CD4-positive, alpha-beta T cell treated with Interleukin-12 subunit alpha and Interleukin-12 subunit beta, for 1 hour (primary cell): Measurements from ENCODE around the gene RANBP1.

Experiments
- DNase-seq: peaks from one replicate; pipeline ENCODE4 v3.0.0-alpha.2; 2020

RANBP1 gene

DNA sequence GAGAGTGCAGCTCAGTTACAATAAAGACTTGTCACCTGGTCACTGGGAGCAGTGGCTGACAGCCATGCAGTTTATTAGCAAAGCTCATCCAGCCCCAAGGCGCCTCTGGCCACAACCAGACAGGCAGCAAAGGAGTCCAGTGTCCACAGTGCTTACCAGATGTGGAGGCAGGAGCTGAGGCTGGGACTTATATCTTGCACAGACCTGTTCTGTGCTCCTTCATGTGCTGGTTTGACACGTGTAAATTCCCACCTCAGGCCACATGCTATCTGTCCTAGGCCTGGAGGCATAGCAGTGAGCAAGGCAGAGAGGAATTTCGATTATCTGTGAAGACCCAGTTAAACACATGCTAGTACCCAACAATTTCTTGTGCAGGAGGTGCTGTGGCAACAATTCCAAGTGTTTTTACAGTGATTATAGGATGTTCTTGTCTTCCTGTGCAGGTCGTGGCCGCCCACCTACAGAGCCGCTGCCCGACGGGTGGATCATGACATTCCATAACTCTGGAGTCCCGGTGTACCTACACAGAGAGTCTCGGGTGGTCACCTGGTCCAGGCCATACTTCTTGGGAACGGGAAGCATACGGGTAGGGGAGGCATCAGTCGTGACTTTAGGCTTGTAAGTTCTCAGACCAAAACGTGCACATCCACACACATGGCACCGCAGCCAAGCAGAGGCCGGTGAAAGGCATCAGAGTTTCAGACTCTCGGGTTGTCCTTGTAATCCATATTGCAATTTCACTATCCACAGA lies 26.5 kb upstream of the RANBP1 start:
- DNase-seq, result no peak

DNA sequence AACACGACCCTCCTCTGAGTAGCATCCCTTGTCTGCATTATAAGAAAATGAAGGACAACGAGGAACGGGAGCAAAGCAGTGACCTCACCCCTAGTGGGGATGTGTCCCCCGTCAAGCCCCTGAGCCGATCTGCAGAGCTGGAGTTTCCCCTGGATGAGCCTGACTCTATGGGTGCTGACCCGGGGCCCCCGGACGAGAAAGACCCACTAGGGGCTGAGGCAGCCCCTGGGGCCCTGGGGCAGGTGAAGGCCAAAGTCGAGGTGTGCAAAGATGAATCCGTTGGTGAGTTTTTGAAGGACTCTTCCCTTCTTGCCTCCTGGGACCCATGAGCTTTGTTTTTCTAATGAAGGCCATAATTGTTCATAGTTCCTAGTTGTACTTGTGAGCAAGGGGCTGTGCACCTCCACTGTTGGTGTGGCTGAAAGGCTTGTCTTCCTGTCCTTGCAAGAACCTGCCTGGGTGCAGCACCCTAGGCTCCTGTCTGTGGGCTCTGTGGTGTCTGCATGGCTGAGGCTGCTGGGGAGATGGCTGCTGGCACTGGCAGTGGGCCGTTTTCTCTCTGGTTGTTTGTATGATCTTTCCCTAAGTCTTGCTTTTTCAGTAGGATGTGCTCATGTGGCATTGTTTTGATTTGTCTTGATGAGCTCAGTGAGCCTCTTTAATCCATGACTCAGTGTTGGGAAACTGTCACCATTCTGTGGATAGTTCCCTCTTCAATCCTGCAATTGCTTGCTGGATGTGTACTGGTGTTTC lies 25.8 kb upstream of the RANBP1 start:
- DNase-seq, result no peak

DNA sequence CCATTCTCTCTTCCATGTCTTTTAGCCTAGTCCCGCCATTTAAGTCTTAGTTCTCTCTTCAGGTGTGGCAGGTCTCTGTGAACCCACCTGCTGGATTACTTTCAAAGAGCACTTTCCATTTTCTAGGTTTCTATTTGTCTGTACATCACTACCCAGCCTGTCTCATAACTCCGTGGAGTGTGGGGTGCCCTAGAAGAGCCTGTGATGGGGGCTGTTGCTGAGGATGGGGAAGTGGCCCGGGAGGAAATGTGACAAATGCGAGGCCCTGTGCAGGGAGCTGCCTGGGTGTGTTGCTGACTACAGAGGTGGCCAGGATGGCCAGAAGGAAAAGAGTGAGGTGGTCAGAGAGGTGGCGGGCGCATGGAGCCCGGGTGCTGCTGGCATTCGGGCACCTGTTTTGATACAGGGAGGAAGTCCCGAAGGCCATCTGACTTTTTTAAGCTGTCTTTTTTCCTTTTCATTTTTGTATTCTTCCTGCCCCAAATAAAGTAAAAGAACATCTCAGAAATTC lies 25.1 kb upstream of the RANBP1 start:
- no peak for DNase-seq

DNA sequence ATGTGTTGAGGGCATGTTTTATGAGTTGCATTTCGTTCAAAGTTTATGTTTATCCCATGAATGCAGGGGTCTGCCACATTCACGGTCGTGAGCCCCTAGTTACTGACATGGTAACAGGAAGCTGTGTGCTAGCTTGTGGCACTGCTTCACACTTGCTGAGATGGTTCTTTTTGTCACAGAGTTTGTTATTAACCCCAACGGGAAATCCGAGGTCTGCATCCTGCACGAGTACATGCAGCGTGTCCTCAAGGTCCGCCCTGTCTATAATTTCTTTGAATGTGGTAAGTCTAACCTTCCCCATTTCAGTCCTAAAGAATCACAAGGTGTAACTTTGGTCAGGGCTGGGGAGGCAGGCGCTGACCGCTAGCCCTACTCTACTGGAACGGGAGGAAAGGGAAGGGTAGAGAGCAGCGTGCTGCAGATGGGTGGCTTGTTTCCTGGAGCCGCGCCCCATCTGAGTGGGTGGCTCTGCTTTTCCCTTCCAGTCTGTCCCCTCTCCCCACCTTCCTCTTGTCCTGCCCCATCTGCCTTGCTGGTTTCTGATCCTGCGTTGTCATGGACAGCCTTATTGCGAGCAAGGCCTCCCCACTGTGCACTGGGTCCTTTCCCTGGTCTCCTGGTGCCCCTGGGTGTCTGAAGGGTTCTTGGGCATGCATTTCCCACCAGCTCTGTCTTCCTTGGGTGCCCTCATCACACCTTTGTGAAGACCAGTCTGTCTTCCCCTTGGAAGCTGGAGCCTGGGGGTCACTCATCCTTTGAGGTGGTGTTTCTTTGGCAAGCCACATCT lies 24.0 kb upstream of the RANBP1 start:
- DNase-seq, result peak; percentile 37

DNA sequence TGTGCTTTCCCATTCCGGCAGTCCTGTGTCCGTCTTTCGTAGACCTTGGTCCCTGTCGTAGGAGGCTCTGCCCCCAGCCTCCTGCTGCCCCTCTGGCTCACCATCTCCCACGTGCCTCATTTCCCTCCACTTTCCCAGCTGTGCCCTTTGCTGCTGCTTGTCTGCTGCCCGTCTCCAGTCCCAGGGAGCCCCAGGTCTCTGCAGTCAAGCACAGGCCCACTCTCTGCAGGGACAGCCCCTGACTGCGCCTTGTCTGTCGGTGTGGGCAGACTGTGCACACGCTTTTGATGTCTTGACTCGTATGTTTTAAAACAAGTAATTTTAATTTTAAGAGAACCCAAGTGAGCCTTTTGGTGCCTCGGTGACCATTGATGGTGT lies 23.4 kb upstream of the RANBP1 start:
- DNase-seq, result no peak

DNA sequence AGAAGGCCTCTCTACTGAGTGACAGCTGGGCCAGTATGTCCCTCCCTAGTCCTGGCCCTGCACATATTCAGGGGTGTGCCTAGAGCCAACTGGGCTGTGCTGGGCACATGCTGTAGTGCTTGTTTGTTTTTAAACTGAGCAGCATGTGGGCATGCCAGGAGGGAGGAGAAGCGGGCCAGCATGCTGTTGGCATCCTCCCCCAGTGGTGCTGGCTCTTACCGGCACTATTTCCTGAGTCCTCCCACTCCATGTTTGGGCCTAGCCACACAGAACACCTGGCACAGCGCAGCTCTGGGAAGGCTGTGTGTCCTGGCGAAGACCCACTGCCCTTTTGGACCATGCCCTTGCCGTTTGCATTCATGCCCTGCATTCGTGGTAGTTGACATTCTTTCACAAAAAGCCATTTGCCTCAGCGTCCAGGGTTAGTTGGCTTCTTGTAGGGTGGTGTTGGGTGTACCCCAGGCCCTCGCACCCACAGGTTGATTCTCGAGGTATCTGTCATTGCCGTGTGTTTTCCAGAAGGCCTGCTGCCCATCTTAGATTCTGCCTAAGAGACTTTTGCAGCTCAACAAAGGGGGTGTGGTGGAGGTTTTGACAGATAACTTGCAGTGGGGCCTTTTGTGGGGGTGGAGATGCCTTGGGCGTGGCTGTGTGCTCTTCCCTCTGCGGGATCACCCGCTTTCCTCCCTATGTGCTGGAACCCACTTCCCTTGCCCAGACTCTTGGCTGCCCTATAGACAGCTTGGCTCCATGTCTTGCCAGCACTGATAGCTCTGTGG lies 22.3 kb upstream of the RANBP1 start:
- DNase-seq, result no peak

DNA sequence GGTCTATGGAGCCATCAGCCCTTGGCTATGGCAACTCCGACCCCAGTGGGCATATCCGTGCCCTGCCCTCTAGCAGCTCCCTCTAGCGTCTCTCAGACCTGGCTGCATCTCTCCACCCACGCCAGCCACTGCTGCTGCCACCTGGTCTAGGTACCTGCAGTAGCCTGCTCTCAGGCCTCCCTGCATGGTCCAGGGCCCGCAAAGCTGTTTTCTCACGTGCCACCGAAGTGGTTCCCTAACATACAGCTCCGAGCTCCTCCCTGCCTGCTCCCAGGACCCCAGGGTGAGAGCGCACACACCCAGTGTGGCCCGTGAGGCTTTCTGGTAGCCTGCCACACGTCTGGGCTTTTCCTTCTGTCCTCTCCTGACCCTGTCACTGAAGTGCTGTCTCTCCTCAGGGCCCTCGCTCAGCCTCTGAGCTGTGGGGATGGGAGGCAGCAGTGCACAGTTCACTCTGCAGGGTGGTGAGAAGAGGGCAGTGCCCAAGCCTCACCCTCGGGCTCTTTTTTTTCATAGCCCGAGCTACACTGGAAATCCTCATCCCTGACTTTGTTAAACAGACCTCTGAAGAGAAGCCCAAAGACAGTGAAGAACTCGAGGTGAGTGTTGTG lies 21.6 kb upstream of the RANBP1 start:
- DNase-seq, result no peak

DNA sequence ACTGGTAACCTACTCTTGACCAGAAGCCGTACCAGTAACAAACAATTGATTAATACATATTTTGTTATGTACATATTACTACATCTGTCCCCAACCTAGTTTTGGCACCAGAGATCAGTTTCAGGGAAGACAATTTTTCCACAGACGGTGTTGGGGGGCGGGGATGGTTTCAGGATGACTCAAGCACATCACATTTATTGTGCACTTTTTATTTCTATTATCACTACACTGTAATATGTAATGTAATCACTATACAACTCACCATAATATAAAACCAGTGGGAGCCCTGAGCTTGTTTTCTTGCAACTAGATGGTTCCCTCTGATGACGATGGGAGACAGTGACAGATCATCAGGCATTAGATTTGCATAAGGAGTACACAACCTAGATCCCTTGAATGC lies 20.4 kb upstream of the RANBP1 start:
- no peak for DNase-seq

DNA sequence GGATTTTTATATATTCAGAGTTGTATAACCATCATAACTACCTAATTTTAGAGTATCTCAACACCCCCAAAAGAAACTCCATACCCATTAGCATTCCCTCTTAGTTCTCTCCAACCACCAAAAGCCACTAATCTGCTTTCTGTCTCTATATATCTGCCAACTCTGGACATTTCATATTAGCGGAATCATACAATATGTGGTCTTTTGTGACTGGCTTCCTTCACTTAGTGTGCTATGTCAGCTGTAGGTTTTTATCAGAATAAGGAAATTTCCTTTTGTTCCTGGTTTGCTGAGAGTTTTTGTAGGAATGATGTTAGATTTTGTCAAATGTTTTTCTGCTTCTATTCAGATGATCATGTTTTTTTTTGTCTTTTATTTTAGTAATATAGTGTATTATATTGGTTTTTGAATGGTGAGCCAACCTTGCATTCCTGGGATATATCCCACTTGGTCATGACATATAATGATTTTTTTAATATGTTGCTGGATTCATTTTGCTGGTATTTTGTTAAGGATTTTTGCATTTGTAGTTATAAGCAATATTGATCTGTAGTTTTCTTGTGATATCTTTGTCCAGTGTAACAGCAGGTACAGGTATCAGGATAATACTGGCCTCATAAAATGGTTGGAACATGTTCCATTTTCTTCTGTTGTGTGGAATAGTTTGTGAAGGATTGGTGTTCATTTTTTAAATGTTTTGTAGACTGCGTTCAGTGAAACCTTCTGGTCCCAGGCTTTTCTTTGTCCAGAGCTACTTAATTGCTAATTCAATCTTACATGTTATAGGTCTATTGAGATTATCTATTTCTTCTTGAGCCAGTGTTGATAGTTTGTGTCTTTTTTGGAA lies 19.1 kb upstream of the RANBP1 start:
- DNase-seq, result no peak

DNA sequence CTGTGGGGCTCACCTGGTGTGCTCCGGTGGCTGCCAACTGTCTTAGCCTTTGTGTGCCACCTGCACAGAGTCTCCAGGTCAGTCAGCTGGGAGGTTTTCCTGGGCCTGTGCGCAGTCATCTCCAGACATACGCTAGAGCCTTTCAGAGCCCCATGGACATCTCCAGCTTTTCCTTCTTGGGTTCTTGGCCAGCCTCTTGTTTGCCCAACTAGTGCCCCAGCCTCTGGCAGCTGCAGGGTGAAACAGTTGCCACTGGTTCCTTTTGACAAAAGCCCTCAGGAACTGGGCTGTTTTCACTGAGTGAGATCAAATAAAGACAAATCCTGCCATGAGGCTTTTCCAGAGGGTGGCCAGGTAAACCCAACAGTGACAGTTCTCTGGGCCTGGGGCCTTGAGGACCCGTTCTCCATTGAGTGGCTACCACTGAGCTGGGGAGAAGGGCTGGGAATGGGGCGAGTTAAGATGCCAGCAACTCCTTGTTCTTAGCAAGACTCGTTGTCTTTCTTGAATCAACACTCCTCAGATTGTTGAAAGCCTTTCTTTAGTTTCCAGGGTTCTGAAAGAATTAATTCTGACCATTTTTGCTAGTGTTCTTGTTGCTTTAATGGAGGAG lies 16.7 kb upstream of the RANBP1 start:
- DNase-seq, result no peak

DNA sequence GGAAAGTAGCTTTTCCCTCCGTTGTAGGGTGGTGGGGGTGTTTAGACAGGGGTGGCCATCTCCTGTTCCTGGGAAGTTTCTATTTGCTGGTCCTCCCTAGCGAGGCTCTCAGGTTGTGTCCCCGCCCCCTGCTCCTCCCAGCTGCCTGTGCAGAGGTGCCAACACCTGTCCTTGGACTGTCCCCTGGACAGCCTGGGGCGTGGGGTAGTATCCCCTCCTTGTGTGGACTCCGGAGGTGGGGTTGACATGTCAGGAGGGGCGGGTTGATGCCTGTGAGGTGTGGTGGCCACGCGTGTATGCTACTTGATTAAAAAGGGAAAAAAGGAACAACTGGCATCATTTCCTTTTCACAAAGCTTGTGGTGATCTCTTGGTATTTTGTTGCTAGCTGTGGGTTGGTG lies 14.3 kb upstream of the RANBP1 start:
- DNase-seq, result no peak

DNA sequence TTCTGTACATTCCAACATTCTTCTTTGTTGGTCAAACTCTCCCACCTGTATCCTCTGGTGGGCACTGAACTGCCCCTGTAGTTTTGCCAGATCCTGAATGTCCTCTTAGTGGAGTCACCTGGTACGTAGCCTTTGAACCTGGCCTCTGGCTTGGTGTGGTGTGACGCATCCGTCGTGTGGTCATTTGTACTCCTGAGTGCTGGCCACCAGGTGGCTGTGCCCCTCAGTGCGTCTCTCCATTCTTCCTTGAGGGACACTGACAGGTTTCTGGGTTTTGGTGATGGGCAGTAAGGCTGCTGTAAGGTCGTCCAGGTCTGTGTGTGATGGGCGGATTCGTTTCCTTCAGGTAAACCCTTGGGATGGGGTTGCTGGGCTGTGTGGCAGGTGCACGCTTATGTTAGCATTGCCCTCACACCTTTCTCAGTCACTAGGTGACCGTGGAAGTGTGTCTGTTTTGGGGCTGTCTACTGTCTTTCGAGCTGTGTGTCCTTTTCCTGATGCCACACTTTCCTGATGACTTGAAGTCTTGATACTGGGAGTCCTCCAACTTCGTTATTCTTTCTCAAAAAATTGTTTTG lies 13.6 kb upstream of the RANBP1 start:
- no peak for DNase-seq

DNA sequence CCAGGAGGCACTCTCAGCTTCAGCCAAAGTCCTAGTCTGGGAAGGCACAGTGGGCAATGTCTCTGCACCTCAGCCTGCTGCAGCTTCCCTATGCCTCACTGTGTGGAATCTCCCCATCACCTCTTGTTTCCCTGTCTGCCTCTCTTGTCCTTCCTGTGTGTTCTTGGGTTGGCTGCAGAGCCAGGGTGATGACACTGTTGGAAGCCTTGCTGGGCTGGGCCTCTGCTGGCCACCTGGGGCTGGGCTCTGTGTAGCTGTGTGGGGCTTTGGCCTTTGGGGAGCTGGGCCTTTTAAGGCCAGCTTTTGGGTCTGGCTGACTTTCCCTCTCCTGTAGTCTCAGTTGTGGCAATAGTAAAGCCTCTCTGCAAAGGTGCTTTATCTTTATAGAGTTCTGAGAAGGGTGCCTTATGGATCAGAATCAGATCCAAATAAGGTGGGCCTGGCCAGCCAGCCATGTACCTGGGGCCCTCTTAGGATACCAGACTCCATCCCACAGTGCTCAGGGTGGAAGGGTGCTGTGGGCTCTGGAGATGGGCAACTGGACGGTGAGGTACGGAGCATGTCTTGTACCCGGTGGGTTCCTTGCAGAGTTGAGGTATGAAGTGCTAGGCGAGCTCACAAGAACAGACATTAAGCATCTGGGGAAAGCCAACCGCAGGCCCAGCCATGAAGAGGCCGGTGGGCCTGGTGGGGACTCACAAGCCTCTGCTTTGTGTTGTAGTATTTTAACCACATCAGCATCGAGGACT lies 10.3 kb upstream of the RANBP1 start:
- DNase-seq, result no peak

DNA sequence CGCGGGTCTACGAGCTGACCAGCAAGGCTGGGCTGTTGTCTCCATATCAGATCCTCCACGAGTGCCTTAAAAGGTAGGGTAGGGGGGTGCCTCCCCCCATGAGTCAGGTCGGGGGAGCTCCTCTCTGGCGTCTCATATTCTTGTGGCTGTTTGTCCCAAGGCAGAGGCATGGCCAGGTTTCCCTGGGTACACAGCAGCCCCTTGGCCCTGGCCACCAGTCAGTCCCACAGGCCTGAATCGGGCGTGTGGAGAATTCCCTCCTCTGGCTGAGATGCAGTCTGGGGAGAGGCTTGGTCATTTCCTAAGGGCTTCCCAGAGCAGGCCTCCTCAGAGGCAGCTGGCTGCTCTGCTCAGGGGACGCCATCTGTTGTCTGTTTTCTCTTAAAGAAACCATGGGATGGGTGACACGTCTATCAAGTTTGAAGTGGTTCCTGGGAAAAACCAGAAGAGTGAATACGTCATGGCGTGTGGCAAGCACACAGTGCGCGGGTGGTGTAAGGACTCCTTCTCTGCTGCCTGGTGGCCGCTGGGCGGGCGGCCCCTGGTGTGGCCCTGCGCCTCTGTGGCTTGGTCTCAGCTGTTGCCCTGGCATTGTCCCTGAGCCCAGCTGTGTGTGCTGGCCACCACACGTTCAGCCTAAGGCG lies 9.6 kb upstream of the RANBP1 start:
- DNase-seq, result no peak

DNA sequence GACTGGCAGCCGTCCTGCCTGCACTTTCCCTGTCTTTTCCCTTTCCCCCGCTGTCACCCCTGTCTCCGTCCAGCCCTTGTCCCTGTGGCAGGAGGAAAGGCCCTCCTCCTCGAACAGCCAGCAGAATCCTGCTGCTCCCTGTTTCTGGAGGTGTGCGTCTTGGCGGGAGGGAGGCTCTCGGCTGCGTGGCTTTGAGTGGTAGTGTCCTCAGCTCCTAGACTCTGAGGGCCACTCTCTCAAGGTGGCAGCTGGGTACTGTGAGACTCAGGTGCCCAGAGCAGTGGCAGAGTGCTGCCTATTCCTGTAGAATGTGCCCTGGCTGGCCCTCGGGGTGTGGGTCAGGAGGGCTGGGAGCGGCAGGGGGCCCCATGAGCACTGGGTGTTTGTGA lies 9.1 kb upstream of the RANBP1 start:
- no peak for DNase-seq

DNA sequence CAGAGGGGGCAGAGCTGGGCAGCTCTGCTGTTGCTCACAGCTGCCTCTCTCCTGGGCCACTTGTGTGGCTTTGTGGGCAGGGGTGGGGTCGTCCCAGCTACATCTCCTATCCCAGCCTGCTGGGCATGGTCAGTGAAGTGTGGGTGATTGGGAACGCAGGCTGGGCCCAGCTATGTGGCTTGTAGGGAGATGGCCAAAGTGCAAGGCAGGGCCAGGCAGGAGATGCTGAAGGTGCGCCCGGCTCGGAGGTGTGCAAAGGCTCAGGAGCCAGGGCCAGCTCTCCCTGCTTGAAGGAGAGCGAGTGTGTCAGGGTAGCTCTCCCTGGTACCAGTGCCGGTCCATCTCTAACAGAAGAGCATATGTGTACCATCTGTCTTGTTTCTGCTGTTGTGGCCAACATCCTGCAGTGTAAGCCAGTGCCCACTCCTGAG lies 8.4 kb upstream of the RANBP1 start:
- DNase-seq, result no peak

DNA sequence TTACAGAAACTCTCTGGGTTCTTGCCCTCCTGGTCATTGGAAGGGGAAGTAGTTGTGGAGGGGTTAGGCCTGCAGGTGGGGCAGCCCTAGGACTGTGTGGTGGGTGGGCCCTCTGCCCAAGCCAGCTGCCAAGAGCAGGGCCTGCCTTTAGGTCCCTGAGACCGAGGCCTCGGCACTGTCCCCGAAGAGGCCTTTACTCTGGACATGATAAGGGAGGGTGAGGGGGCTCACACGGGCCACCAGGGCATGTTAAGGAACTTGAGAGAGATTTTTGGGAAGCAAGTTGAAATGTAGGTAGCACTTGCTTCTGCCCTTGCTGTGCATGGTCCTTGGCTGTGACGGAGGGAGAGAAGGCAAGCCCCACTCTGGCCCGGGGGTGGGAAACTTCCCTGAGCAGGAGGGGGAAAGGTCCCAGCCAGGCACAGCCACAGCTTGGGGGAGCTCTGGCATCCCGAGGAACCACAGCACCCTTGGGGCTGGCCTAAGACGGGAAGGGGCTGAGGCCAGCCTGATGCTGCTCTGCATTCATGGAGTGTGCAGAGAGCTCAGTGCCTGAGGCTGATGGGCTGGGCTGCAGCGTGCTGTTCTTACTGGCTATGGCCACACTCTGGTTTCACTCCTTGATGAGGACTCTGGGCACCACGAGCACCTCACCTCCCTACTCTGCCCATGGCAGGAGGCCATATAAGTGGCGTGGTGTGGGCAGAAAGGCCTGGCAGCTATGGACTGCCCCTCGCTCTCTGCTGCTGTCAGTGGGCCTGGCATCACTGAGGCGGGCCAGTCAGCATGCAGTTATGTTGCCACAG lies 7.8 kb upstream of the RANBP1 start:
- DNase-seq, result no peak

DNA sequence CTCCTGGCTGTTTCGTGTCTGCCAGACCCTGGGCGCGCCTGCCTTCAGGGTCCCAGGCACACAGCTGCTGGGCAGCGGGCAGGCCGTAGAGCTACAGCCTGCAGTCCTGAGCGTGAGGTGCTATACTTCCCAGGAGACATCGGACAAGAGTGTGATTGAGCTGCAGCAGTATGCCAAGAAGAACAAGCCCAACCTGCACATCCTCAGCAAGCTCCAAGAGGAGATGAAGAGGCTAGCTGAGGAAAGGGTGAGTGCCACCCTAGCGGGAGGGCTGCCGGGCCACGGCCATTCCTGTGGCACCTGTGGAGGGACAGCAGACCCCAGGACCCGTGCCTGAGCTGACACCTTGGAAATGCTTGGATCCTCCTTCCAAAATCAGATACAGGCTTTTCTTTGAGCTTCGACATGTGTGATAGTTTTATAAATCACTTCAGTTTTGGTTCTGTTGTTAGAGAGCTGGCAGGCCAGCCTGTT lies 7.1 kb upstream of the RANBP1 start:
- no peak for DNase-seq
